ENCODE data around the gene PCSK6. TPM values are rescaled to one million over a fixed set of nuclear protein-coding genes. Genes with fewer than 3 reads are reported as not detected.

The PCSK6 gene
- total RNA-seq, 1 donor from 2014 or later: 6.8 TPM

DNA sequence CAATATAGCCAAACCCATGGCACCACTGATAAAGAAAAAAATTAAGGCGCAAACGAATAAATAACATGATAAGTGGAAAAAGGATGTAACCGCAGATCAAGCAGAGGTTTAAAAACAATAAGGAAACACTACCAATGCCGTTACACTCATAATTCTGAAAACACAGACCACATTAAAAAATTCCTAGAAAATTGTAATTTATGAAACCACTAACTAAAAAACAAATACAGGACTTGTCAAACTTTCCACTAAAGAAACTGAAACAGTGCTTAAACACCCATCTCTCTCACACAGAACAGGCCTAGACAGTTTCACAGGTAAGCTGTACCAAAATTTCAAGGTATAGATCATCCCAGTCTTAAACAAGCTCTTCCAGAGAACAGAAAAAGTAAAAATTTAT, 28.4 kb downstream of the PCSK6 start:
- no peaks in the 10 kb centered on the region for H3K36me3 ChIP-seq (ENCODE audit: control insufficient read depth, insufficient read depth, low read length)
- FAIRE-seq (no peak), DNase-seq (ENCODE audit: low read depth) (no peak)
- no peaks in the 10 kb centered on the region for H3K27me3 ChIP-seq (ENCODE audit: control insufficient read depth, insufficient read depth, low read length)
- no peak overlapping the region for H3K4me3 ChIP-seq (ENCODE audit: low read depth, low read length)
- TF ChIP-seq, protein P1, sequence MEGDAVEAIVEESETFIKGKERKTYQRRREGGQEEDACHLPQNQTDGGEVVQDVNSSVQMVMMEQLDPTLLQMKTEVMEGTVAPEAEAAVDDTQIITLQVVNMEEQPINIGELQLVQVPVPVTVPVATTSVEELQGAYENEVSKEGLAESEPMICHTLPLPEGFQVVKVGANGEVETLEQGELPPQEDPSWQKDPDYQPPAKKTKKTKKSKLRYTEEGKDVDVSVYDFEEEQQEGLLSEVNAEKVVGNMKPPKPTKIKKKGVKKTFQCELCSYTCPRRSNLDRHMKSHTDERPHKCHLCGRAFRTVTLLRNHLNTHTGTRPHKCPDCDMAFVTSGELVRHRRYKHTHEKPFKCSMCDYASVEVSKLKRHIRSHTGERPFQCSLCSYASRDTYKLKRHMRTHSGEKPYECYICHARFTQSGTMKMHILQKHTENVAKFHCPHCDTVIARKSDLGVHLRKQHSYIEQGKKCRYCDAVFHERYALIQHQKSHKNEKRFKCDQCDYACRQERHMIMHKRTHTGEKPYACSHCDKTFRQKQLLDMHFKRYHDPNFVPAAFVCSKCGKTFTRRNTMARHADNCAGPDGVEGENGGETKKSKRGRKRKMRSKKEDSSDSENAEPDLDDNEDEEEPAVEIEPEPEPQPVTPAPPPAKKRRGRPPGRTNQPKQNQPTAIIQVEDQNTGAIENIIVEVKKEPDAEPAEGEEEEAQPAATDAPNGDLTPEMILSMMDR (IDR thresholded peaks at IDR 0.05; ENCODE audit: insufficient read depth, low read length, severe bottlenecking): no peak

DNA sequence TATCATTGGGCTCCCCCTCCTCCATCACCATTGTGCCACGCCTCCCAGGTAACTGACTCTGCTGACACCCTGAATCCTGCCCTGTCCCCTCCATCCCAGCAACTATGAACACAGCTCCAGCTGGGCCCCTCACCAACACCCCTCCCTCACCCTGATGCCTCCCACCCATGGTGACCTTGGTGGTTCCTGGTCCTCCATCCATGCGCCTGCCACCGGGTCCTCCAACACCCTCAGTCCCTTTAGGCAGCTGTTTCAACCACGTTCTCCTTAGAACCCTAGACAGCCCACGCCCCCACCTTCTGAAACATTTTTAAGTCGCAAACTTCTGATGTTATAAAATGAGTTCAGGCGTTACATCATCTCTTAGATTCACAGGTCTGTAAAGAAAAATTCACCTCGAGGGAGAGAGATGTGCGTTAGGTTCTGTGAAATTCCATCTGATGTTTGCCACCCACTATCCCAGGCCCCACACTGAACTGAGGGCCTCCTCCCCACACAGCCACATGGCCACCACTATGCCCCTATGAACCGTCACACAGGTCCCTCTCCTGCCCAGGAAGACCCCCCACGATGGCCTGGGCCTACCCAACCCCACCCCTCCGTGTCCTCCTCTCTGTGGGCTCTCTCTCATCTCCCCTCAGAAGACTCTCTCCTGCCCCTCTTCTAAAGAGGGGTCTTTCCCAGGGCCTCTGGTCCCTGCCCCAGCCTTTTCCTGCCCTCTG, 29.8 kb downstream of the PCSK6 start:
- H3K4me3 ChIP-seq (ENCODE audit: low read depth, low read length): no peak overlapping the region
- no peaks in the 10 kb centered on the region for H3K27me3 ChIP-seq (ENCODE audit: control insufficient read depth, insufficient read depth, low read length)
- FAIRE-seq: no peak
- H3K36me3 ChIP-seq (ENCODE audit: control insufficient read depth, insufficient read depth, low read length): no peaks in the 10 kb centered on the region
- no peak for DNase-seq (ENCODE audit: low read depth)
- TF ChIP-seq, protein P1 (IDR thresholded peaks at IDR 0.05; ENCODE audit: insufficient read depth, low read length, severe bottlenecking): no peak

DNA sequence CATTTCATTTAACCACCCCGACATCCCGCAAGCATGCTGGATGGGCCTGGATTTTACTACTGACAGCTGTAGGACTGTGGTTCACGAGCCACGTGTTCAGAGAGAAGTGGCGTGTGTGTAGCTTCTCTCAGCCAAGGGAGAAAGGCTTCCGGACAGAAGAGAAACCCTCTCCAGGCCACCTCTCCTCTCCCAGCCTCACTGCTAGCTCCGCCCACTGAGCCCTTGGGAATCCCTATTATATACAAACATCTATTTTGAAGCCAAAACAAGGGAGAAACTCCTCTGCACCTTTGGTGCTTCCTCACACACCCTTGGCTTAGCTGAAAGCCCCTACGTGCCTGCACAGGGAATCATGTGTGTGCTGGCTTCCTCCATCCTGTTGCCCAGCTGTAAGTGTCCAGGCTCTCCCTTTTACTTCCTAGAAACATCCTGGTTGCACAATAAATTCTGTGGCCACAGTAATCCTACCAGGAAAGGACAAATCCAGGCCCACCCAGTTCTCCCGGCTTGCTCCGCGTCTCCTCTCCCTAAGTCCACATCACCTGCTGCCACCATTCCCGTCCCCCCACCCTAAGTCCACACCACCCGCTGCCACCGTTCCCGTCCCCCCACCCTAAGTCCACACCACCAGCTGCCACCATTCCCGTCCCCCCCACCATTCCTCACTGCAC, 30.5 kb downstream of the PCSK6 start:
- H3K4me3 ChIP-seq (ENCODE audit: low read depth, low read length): no peak overlapping the region
- TF ChIP-seq, protein P1 (IDR thresholded peaks at IDR 0.05; ENCODE audit: insufficient read depth, low read length, severe bottlenecking): no peak
- FAIRE-seq (no peak), DNase-seq (ENCODE audit: low read depth) (no peak)
- no peaks in the 10 kb centered on the region for H3K27me3 ChIP-seq (ENCODE audit: control insufficient read depth, insufficient read depth, low read length)
- H3K36me3 ChIP-seq (ENCODE audit: control insufficient read depth, insufficient read depth, low read length): no peaks in the 10 kb centered on the region

DNA sequence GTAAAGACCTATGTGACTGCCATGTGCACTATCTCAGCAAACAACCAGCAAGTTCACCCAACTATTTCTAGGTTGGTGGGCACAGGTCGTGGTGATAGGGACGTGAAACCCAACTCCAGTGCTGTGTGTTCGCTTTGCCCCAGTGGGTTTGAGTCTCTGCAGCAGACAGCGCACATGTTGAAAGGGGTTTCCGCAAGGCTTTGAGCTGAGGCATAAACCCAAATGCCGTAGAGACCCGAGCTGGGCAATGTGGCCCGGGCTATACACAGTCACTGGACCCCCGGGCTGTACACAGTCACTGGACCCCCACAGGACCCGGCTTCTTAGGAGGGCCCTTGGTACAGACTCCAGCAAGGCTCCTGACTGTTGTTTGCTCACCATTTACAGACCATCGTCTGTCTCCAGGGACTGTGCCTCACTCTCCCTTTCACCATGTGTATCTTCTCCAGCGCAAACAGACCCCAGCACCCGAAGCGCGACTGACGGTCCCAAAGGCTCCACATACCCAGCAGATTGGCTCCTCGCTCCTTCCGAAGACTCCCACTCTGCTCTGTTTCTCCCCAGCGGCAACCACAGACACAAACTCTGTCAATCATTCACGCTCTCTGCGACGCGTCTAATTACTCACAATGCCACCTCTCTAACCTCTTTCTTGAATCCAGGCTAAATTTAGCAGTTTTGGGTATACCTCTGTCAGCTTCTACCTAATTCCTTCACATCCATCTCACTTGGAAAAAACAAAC, 31.2 kb downstream of the PCSK6 start:
- FAIRE-seq (no peak), DNase-seq (ENCODE audit: low read depth) (no peak)
- no peaks in the 10 kb centered on the region for H3K27me3 ChIP-seq (ENCODE audit: control insufficient read depth, insufficient read depth, low read length)
- no peaks in the 10 kb centered on the region for H3K36me3 ChIP-seq (ENCODE audit: control insufficient read depth, insufficient read depth, low read length)
- TF ChIP-seq, protein P1 (IDR thresholded peaks at IDR 0.05; ENCODE audit: insufficient read depth, low read length, severe bottlenecking): no peak
- no peak overlapping the region for H3K4me3 ChIP-seq (ENCODE audit: low read depth, low read length)

DNA sequence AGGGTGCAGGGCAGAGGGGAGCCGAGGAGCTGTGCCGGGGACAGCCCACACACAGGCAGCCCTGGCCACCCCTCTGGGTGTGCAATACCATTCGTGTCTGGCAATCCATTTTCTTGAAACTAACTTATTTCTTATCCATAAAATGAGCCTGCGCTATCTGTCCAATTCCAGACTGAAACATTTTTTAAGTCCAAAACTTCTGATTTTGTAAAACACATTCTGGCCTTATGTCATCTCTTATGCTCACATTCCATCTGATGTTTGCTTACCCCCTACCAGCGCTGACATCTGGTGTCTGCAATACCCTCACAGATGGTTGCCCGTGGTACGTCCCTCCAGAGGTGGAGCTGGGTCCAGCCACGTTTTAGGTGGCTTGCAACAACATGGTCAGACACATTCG, 31.8 kb downstream of the PCSK6 start:
- FAIRE-seq (no peak), DNase-seq (ENCODE audit: low read depth) (no peak)
- Histone ChIP-seq H3K27me3 (ENCODE audit: control insufficient read depth, insufficient read depth, low read length) (peaks cover 2% of the 10 kb centered on the region), H3K4me3 (ENCODE audit: low read depth, low read length) (no peak overlapping the region), H3K36me3 (ENCODE audit: control insufficient read depth, insufficient read depth, low read length) (no peaks in the 10 kb centered on the region)
- TF ChIP-seq, protein P1 (IDR thresholded peaks at IDR 0.05; ENCODE audit: insufficient read depth, low read length, severe bottlenecking): no peak

Measured in bronchial epithelial cell (primary cell).